ENCODE data around the gene SPTB. TPM values are rescaled to one million over a fixed set of nuclear protein-coding genes. Genes with fewer than 3 reads are reported as not detected.
A peak's percentile ranks its signal among the peaks of the same experiment; 100 is the strongest.

The SPTB gene
- total and polyA plus RNA-seq, 8 donors: under 0.01 to 3.5 (median 0.55) TPM; not detected in 2

DNA sequence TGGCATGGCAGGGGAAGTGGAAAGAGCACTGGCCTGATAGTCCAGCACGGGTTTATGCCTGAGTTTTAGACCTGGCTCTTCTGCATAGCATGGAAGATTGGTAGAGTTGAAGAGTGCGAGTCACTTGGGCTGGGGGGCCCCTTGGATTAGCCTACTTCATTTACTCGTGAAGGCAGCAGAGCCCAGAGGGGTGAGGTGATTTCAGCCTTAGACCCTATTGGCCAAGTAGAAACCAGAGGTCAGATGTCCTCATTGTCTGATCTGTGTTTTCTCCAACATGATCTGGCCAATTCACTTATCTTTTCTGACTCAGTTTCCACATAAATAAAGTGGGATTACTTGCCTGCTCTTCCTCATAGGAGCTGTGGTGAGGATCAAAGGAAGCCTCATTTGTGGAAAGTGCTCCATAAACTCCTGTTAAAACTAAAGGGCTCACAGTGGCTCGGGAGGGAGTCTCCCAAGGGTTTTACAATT, 173.6 kb downstream of the SPTB start:
- no peaks in the 10 kb centered on the region for H3K9me3 ChIP-seq
- peak overlapping the region; percentile 86 to 93 (median 88) for H3K4me3 ChIP-seq
- peaks cover 0 to 11% (median 0%) of the 10 kb centered on the region in 3 donors for H3K27me3 ChIP-seq
- 21 to 41% (median 32%) methylated on average over 2 to 4 of the region's 4 CpGs for WGBS, 5 donors
- intact Hi-C loops (cut with DNase I; ENCODE audit: low total_unique reads): no loop called here
- H3K4me1 ChIP-seq: peaks cover 47 to 88% (median 85%) of the 10 kb centered on the region in 4 donors
- TF ChIP-seq, protein P1, sequence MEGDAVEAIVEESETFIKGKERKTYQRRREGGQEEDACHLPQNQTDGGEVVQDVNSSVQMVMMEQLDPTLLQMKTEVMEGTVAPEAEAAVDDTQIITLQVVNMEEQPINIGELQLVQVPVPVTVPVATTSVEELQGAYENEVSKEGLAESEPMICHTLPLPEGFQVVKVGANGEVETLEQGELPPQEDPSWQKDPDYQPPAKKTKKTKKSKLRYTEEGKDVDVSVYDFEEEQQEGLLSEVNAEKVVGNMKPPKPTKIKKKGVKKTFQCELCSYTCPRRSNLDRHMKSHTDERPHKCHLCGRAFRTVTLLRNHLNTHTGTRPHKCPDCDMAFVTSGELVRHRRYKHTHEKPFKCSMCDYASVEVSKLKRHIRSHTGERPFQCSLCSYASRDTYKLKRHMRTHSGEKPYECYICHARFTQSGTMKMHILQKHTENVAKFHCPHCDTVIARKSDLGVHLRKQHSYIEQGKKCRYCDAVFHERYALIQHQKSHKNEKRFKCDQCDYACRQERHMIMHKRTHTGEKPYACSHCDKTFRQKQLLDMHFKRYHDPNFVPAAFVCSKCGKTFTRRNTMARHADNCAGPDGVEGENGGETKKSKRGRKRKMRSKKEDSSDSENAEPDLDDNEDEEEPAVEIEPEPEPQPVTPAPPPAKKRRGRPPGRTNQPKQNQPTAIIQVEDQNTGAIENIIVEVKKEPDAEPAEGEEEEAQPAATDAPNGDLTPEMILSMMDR (IDR thresholded peaks at IDR 0.05): no peak
- TF ChIP-seq POLR2A (IDR thresholded peaks at IDR 0.05) (no peak), POLR2AphosphoS5 (IDR thresholded peaks at IDR 0.05) (no peak), EP300 (IDR thresholded peaks at IDR 0.05) (no peak)
- H3K27ac ChIP-seq: peak overlapping the region; percentile 86 to 94 (median 93)
- H3K36me3 ChIP-seq: no peaks in the 10 kb centered on the region
- no peak for DNase-seq

DNA sequence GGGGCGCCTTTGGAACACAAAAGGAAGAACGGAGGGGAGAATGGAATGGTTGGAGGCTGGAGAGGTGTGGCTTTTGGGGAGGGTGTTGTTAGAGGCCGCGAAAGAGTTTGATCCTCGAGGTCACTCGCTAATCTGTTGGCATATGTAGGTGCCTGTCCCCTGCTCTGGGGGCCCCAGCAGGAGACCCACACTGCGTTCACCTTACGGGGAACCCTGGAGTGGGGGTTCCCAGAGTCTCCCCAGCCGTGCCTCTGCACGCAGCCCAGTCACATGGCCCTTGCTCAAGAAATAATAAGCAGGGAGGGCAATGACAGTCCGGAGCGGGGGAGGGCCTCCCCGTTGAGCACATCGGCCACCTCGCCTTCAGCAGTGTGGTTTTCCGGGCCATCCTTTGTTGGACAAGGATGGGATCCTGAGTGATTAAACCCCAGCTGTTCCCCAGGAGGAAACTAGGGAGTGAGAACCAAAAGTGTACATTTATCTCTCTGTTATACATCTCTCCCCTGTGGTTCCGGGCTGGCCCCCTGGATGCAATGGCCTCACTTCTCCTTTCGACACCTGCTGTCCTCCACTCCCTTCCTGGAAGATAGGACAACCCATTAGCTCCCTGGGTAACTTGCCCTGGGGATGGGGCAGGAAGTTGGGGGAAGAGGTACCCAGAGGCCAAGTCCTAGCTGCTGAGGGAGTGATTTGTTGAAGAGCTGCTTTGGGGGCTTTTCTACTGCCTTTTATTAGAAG, 174.2 kb downstream of the SPTB start:
- TF ChIP-seq POLR2A (IDR thresholded peaks at IDR 0.05): no peak
- TF ChIP-seq, protein P1 (IDR thresholded peaks at IDR 0.05): no peak
- TF ChIP-seq POLR2AphosphoS5 (IDR thresholded peaks at IDR 0.05): no peak
- no peak for TF ChIP-seq EP300 (IDR thresholded peaks at IDR 0.05)
- Histone ChIP-seq H3K4me1 (peaks cover 47 to 82% (median 79%) of the 10 kb centered on the region in 4 donors), H3K27ac (peak overlapping the region; percentile 86 to 94 (median 93)), H3K9me3 (no peaks in the 10 kb centered on the region), H3K36me3 (no peaks in the 10 kb centered on the region), H3K27me3 (peaks cover 0 to 11% (median 0%) of the 10 kb centered on the region in 3 donors), H3K4me3 (peak overlapping the region; percentile 86 to 93 (median 88))
- intact Hi-C loops (cut with DNase I; ENCODE audit: low total_unique reads): no loop called here
- DNase-seq: peak in 1 of 2 donors; percentile 67
- 9 to 17% (median 11%) methylated on average over 14 to 18 of the region's 18 CpGs for WGBS, 5 donors

DNA sequence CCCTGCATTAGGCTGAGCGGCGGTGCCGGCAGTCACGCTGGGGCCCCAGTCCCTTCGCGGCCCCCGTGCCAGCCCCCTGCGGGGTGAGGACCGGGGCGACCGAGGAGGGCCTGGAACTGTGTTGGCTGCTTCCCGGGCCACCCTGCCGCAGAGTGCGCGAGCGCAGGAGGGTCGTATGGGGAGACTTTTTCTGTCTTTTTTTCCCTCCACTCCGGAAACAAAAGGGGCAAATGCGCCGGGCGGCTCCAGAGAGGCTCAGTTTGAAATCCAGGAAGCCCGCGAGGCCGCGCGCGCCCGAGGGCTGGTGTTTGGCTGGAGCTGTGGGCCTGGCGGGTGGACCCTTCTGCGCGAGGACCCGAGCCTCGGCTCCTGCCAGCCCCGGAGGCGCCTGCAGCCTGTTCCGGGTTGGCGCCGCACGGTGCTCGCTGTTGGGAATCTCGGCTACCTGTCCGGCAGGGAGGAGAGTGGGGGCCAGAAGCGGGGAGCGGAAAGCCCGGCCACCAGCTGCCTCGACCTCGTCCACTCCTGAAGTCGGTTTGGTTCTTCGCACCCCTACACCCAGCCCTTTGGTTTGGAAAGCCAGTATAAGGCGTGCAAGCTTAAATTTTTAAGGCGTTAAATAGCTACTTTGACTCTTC, 174.8 kb downstream of the SPTB start:
- TF ChIP-seq POLR2A (IDR thresholded peaks at IDR 0.05): no peak
- TF ChIP-seq POLR2AphosphoS5 (IDR thresholded peaks at IDR 0.05): no peak
- TF ChIP-seq EP300 (IDR thresholded peaks at IDR 0.05): no peak
- TF ChIP-seq, protein P1 (IDR thresholded peaks at IDR 0.05): no peak
- no peaks in the 10 kb centered on the region for H3K36me3 ChIP-seq
- intact Hi-C loops (cut with DNase I; ENCODE audit: low total_unique reads): no loop called here
- peaks cover 0 to 11% (median 0%) of the 10 kb centered on the region in 3 donors for H3K27me3 ChIP-seq
- DNase-seq: peak; percentile 57 to 73
- H3K4me3 ChIP-seq: peak overlapping the region; percentile 86 to 93 (median 88)
- WGBS, 5 donors: 1 to 2% (median 1%) methylated on average over 33 to 51 of the region's 51 CpGs
- no peaks in the 10 kb centered on the region for H3K9me3 ChIP-seq
- peak overlapping the region; percentile 86 to 94 (median 93) for H3K27ac ChIP-seq
- H3K4me1 ChIP-seq: peaks cover 45 to 77% (median 72%) of the 10 kb centered on the region in 4 donors

DNA sequence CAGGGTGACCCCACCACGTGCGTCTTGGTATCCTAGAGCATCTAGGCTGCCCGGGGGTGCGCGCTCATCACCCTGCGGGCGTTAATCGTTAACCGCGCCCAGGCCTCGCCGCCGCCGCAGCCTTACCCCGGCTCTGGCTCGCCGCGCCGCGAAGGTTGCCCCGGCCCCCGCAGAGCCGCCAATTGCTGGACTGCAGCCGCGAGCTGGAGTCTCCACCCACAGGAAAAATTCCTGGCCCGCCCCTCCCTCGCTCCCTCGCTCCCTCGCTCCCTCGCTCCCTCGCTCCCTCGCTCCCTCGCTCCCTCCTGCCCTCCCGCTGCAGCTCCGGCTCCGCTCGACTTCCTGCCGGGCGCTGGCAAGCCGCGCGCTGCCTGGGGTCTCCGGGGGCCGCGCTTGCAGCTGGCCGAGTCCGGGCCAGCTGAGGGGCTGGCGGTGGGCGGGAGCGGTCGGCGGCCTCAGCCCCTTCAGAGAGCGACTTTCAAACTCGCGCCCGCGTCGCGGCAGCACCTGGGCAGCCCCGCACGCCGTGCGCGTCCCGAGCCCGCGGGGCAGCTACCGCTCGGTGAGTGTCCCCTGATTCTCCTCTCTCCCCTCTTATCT, 175.5 kb downstream of the SPTB start, which contains the start of gene PLEKHG3:
Gene PLEKHG3, plus strand, starts transcription at position 282 of the 600 bp plus-strand sequence. CDS start 23,208 bp downstream, outside the sequence.
- intact Hi-C loops (cut with DNase I; ENCODE audit: low total_unique reads): no loop called here
- WGBS, 5 donors: 0 to 1% (median 1%) methylated on average over 39 to 69 of the region's 69 CpGs
- TF ChIP-seq EP300 (IDR thresholded peaks at IDR 0.05): no peak
- peak; percentile 7 to 81 (median 73) for TF ChIP-seq POLR2AphosphoS5 (IDR thresholded peaks at IDR 0.05)
- TF ChIP-seq, protein P1 (IDR thresholded peaks at IDR 0.05): no peak
- peak in 1 of 4 donors; percentile 64 for TF ChIP-seq POLR2A (IDR thresholded peaks at IDR 0.05)
- peak within 1 kb of the TSS; percentile 86 to 94 (median 93) for H3K27ac ChIP-seq
- peaks cover 45 to 75% (median 70%) of the 10 kb centered on the region in 4 donors for H3K4me1 ChIP-seq
- peaks cover 0 to 11% (median 0%) of the 10 kb centered on the region in 3 donors for H3K27me3 ChIP-seq
- H3K9me3 ChIP-seq: no peaks in the 10 kb centered on the region
- H3K36me3 ChIP-seq: no peaks in the 10 kb centered on the region
- H3K4me3 ChIP-seq: peak within 1 kb of the TSS; percentile 86 to 93 (median 88)
- peak; percentile 87 to 96 for DNase-seq
